K562 (cell line): ENCODE data around the gene MKNK2. TPM values are rescaled to one million over a fixed set of nuclear protein-coding genes. Genes with fewer than 3 reads are reported as not detected.

Source experiments
- ATF7 ChIP-seq: fragments of 450-650 bp; IDR thresholded peaks from 2 replicates; pipeline ENCODE4 v1.7.1; 2014; ENCODE audit warnings: mild to moderate bottlenecking, moderate library complexity
- BRF1 ChIP-seq: IDR thresholded peaks from 3 replicates; pipeline ENCODE4 v1.6.1; 2011; ENCODE audit warnings: borderline replicate concordance, mild to moderate bottlenecking; ENCODE audit not compliant: insufficient read length; ENCODE audit errors: extremely low read depth
- CBFB ChIP-seq: sonication (generic); formaldehyde crosslinking; IDR thresholded peaks from 2 replicates; pipeline ENCODE4 v1.4.0; 2020; ENCODE audit warnings: mild to moderate bottlenecking, missing genetic modification reagents
- CBX1 ChIP-seq: sonication (generic); IDR thresholded peaks from 2 replicates; pipeline ENCODE4 v1.6.1; 2016; ENCODE audit warnings: antibody characterized with exemption, low read depth, mild to moderate bottlenecking
- CHD2 ChIP-seq: IDR thresholded peaks from 2 replicates; pipeline ENCODE4 v1.6.1; 2011; ENCODE audit warnings: low read depth, low read length
- ELF2 ChIP-seq: fragments of 250-450 bp; sonication (Bioruptor Pico); IDR thresholded peaks from 2 replicates; pipeline ENCODE4 v1.5.0; 2021; ENCODE audit warnings: mild to moderate bottlenecking
- FOXA1 ChIP-seq: fragments of 450-650 bp; IDR thresholded peaks from 2 replicates; pipeline ENCODE4 v1.6.1; 2016; ENCODE audit warnings: mild to moderate bottlenecking, borderline replicate concordance
- JUN ChIP-seq, 2 experiments: sonication (generic) in 1 of 2; formaldehyde crosslinking in 1 of 2; IDR thresholded peaks; 2 replicates each; pipeline versions ENCODE4 v1.6.1 to v1.8.0; 2012 to 2022; ENCODE audit warnings: borderline replicate concordance in 2 of 2, mild to moderate bottlenecking in 2 of 2, improper control_type of control experiment in 1 of 2, low read depth in 1 of 2, low read length in 1 of 2, missing genetic modification reagents in 1 of 2
- MAFF ChIP-seq: IDR thresholded peaks from 2 replicates; pipeline ENCODE4 v1.6.1; 2012; ENCODE audit warnings: low read length, improper control_type of control experiment
- NR3C1 ChIP-seq: sonication (generic); formaldehyde crosslinking; IDR thresholded peaks from 2 replicates; pipeline ENCODE4 v1.8.1; 2022; ENCODE audit warnings: missing genetic modification reagents
- SRSF1 ChIP-seq: fragments of 200-400 bp; formaldehyde crosslinking; IDR thresholded peaks from 2 replicates; pipeline ENCODE4 v1.6.1; 2017; ENCODE audit warnings: mild to moderate bottlenecking, low read depth, low read length, moderate library complexity
- ZBTB7A ChIP-seq: IDR thresholded peaks from 2 replicates; pipeline ENCODE4 v1.6.1; 2011; ENCODE audit warnings: low read depth, mild to moderate bottlenecking, low read length, moderate library complexity, borderline replicate concordance; ENCODE audit not compliant: control insufficient read depth
- ZNF586 ChIP-seq: fragments of 450-650 bp; formaldehyde crosslinking; conservative IDR thresholded peaks from 2 replicates; pipeline ENCODE4 v1.4.0; 2020; ENCODE audit warnings: mild to moderate bottlenecking, moderate library complexity
- ZNF592 ChIP-seq: fragments of 450-650 bp; IDR thresholded peaks from 2 replicates; pipeline ENCODE4 v1.6.1; 2017; ENCODE audit warnings: antibody characterized with exemption, mild to moderate bottlenecking
- ZNF699 ChIP-seq: fragments of 250-450 bp; sonication (Bioruptor Pico); IDR thresholded peaks from 2 replicates; pipeline ENCODE4 v1.8.0; 2021; ENCODE audit warnings: mild to moderate bottlenecking, moderate library complexity; ENCODE audit not compliant: insufficient replicate concordance
- polyA plus RNA-seq, 8 experiments: library from polyadenylated mRNA; depleted of rRNA in 4 of 8; stranded (reverse) in 5 of 8; unstranded in 3 of 8; fragments of >200 nt; fragmentation: Nextera tagmentation in 2 of 8; fragmentation: Illumina TruSeq in 1 of 8; extraction: Ambion mirVana in 2 of 8; extraction: Trizol in 1 of 8; gene quantifications; 2 replicates each; pipeline versions ENCODE4 v1.2.1 to v1.2.3, GENCODE V29; 2011 to 2014; ENCODE audit warnings: inconsistent platforms in 1 of 8, missing spikeins in 1 of 8
- total RNA-seq, 7 experiments: library from RNA; depleted of rRNA in 6 of 7; stranded (reverse); fragments of >200 nt in 6 of 7; fragmentation: Illumina TruSeq in 2 of 7; extraction: Trizol in 2 of 7; gene quantifications; 2 replicates each; pipeline versions ENCODE4 v1.2.1 to v1.2.3, GENCODE V29; 2011 to 2021; ENCODE audit warnings: low replicate concordance in 1 of 7
- TF ChIP-seq, protein P1 (sequence below): fragments of 200-400 bp; formaldehyde crosslinking; IDR thresholded peaks from 2 replicates; pipeline ENCODE4 v1.6.1; 2017; ENCODE audit warnings: mild to moderate bottlenecking, low read depth, low read length, moderate library complexity
- TF ChIP-seq, protein P2 (sequence below): sonication (generic); formaldehyde crosslinking; IDR thresholded peaks from 2 replicates; pipeline ENCODE4 v1.8.0; 2022; ENCODE audit warnings: missing genetic modification reagents, mild to moderate bottlenecking, moderate library complexity, borderline replicate concordance
- TF ChIP-seq, protein P3 (sequence below): IDR thresholded peaks from 3 replicates; pipeline ENCODE4 v1.6.1; 2011; ENCODE audit warnings: borderline replicate concordance, mild to moderate bottlenecking; ENCODE audit not compliant: insufficient read length, insufficient read depth

Gene MKNK2
- total and polyA plus RNA-seq, 9 of the 15 experiments (the other 6 are each of a cell fraction or from before 2014, with no cell fraction given): 5.1 to 191 (median 51.9) TPM

DNA sequence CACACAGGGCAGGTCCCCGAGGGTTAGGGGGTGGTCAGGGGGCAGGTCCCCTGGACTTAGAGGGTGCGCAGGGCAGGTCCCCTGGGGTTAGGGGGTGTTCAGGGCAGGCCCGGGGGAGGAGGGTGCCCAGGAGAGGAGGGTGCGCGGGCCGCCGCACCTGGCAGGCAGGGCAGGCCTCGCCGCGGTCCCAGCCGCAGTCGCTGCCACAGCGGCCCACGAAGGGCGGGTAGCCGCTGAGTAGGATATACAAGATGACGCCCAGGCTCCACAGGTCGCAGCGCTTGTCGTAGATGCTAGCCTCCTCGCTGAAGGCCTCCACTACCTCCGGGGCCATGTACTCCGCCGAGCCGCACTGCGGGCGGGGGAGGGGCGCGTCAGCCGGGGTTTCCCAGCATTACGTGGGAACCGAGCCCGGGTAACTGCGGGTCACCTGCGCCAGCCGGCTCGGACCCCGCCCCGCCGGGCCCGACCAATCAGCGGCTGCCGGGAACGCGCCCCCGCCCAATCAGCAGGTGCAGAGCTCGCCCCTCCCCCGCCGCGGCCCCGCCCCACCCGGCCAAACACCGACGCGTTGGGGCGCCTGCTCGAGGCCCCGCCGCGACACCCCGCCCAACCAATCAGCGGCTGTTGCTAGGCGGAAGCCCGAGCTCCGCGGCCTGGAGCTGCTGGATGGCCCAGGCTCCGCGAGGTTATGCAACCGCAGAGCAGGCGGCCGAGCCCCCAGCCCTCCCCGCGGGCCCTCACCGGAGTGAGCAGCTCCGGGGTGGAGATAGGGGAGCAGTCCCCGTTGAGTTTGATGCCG, 9.2 kb downstream of the MKNK2 start (continued):
- TF ChIP-seq, protein P1, sequence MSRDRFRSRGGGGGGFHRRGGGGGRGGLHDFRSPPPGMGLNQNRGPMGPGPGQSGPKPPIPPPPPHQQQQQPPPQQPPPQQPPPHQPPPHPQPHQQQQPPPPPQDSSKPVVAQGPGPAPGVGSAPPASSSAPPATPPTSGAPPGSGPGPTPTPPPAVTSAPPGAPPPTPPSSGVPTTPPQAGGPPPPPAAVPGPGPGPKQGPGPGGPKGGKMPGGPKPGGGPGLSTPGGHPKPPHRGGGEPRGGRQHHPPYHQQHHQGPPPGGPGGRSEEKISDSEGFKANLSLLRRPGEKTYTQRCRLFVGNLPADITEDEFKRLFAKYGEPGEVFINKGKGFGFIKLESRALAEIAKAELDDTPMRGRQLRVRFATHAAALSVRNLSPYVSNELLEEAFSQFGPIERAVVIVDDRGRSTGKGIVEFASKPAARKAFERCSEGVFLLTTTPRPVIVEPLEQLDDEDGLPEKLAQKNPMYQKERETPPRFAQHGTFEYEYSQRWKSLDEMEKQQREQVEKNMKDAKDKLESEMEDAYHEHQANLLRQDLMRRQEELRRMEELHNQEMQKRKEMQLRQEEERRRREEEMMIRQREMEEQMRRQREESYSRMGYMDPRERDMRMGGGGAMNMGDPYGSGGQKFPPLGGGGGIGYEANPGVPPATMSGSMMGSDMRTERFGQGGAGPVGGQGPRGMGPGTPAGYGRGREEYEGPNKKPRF: no peak
- TF ChIP-seq ATF7 (peak; percentile 74), NR3C1 (CRISPR knock-in tag) (0 out of 2 replicates have a peak, but pooled peaks have one; percentile 18), ELF2 (CRISPR knock-in tag) (peak; percentile 92), BRF1 (no peak), CBFB (CRISPR knock-in tag) (no peak), ZBTB7A (peak; percentile 89; the same call in 1 of the 2 replicates), ZNF586 (CRISPR knock-in tag) (no peak), ZNF592 (0 out of 2 replicates have a peak, but pooled peaks have one; percentile 57), MAFF (no peak), ZNF699 (CRISPR knock-in tag) (no peak), FOXA1 (no peak), JUN (IDR thresholded peaks at IDR 0.05; ENCODE audit: borderline replicate concordance, low read depth, low read length) (peak; percentile 14; the same call in 1 of the 2 replicates), JUN (CRISPR knock-in tag; IDR thresholded peaks at IDR 0.05; ENCODE audit: borderline replicate concordance) (no peak), CHD2 (peak; percentile 74), SRSF1 (no peak), CBX1 (no peak)
- TF ChIP-seq, protein P2, sequence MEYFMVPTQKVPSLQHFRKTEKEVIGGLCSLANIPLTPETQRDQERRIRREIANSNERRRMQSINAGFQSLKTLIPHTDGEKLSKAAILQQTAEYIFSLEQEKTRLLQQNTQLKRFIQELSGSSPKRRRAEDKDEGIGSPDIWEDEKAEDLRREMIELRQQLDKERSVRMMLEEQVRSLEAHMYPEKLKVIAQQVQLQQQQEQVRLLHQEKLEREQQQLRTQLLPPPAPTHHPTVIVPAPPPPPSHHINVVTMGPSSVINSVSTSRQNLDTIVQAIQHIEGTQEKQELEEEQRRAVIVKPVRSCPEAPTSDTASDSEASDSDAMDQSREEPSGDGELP (CRISPR knock-in tag): peak; percentile 65; the same call in 1 of the 2 replicates
- TF ChIP-seq, protein P3, sequence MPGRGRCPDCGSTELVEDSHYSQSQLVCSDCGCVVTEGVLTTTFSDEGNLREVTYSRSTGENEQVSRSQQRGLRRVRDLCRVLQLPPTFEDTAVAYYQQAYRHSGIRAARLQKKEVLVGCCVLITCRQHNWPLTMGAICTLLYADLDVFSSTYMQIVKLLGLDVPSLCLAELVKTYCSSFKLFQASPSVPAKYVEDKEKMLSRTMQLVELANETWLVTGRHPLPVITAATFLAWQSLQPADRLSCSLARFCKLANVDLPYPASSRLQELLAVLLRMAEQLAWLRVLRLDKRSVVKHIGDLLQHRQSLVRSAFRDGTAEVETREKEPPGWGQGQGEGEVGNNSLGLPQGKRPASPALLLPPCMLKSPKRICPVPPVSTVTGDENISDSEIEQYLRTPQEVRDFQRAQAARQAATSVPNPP: no peak
